HepG2 (cell line): ENCODE data around the gene HACD2. TPM values are rescaled to one million over a fixed set of nuclear protein-coding genes. Genes with fewer than 3 reads are reported as not detected.

ENCODE experiments used
- CHD2 ChIP-seq: IDR thresholded peaks from 2 replicates; pipeline ENCODE4 v1.6.1; 2011; ENCODE audit warnings: low read depth, low read length, improper control_type of control experiment
- ELK4 ChIP-seq: sonication (generic); formaldehyde crosslinking; IDR thresholded peaks from 2 replicates; pipeline ENCODE4 v1.9.0; 2021; ENCODE audit warnings: missing genetic modification reagents, borderline replicate concordance
- FOXJ3 ChIP-seq: sonication (generic); formaldehyde crosslinking; IDR thresholded peaks from 2 replicates; pipeline ENCODE4 v1.4.0; 2020; ENCODE audit warnings: missing genetic modification reagents, mild to moderate bottlenecking, borderline replicate concordance
- FOXM1 ChIP-seq: sonication (generic); formaldehyde crosslinking; IDR thresholded peaks from 2 replicates; pipeline ENCODE4 v1.5.0; 2020; ENCODE audit warnings: missing genetic modification reagents
- HMG20B ChIP-seq: conservative IDR thresholded peaks from 2 replicates; pipeline ENCODE4 v1.6.1; 2016; ENCODE audit warnings: missing genetic modification reagents, missing compliant biosample characterization
- HOXA5 ChIP-seq: sonication (generic); formaldehyde crosslinking; IDR thresholded peaks from 2 replicates; pipeline ENCODE4 v1.4.0; 2020; ENCODE audit warnings: missing genetic modification reagents
- MAF1 ChIP-seq: sonication (generic); formaldehyde crosslinking; IDR thresholded peaks from 2 replicates; pipeline ENCODE4 v1.5.0; 2020; ENCODE audit warnings: missing genetic modification reagents, borderline replicate concordance
- SP1 ChIP-seq, 2 experiments: fragments of 450-650 bp in 1 of 2; sonication (generic) in 1 of 2; formaldehyde crosslinking in 1 of 2; IDR thresholded peaks; 2 replicates each; pipeline versions ENCODE4 v1.4.0 to v1.6.1; 2016 to 2020; ENCODE audit warnings: missing genetic modification reagents in 1 of 2
- ZHX2 ChIP-seq, 2 experiments: sonication (generic) in 1 of 2; formaldehyde crosslinking in 1 of 2; IDR thresholded peaks; 2 replicates each; pipeline versions ENCODE4 v1.6.1 to v1.9.0; 2014 to 2022; ENCODE audit warnings: antibody characterized with exemption in 1 of 2, borderline replicate concordance in 1 of 2, inconsistent platforms in 1 of 2, low read depth in 1 of 2, missing genetic modification reagents in 1 of 2
- ZNF142 ChIP-seq: sonication (generic); formaldehyde crosslinking; IDR thresholded peaks from 2 replicates; pipeline ENCODE4 v1.4.0; 2020; ENCODE audit warnings: missing genetic modification reagents
- ZNF770 ChIP-seq: sonication (generic); formaldehyde crosslinking; IDR thresholded peaks from 2 replicates; pipeline ENCODE4 v1.5.0; 2020; ENCODE audit warnings: mild to moderate bottlenecking, missing genetic modification reagents
- polyA plus RNA-seq, 8 experiments: library from polyadenylated mRNA; depleted of rRNA in 3 of 8; stranded (reverse) in 7 of 8; unstranded in 1 of 8; fragments of >200 nt; fragmentation: Illumina TruSeq in 4 of 8; extraction: Trizol in 4 of 8; gene quantifications; 2 replicates each; pipeline versions ENCODE4 v1.2.1 to v1.2.3, GENCODE V29; 2011 to 2016; ENCODE audit warnings: low read depth in 4 of 8, missing spikeins in 1 of 8, mixed read lengths in 1 of 8; ENCODE audit not compliant: insufficient read depth in 1 of 8
- total RNA-seq, 5 experiments: library from RNA; depleted of rRNA; stranded (reverse); fragments of >200 nt; fragmentation: Illumina TruSeq; extraction: Trizol; gene quantifications; 2 replicates each; pipeline ENCODE4 v1.2.3, GENCODE V29; 2016; ENCODE audit warnings: low read depth in 1 of 5

HACD2 gene
- total and polyA plus RNA-seq, 2 of the 13 experiments (the other 11 are each of a cell fraction or from before 2014, with no cell fraction given), result 47.0 to 50.4 TPM

GRCh38 chr3:123584988-123585937, at the start of gene HACD2 (continued):
- TF ChIP-seq ZNF142, result no peak
- TF ChIP-seq MAF1 (CRISPR knock-in tag), result peak; percentile 14; the same call in 1 of the 2 replicates
- peak; percentile 40; the same call in 1 of the 2 replicates for TF ChIP-seq CHD2
- no peak for TF ChIP-seq FOXM1
- TF ChIP-seq HMG20B (CRISPR knock-in tag), result no peak
- peak; percentile 40; the same call in 1 of the 2 replicates for TF ChIP-seq ZNF770
- peak; percentile 98 for TF ChIP-seq ZHX2 (IDR thresholded peaks at IDR 0.05; ENCODE audit: low read depth)
- TF ChIP-seq ZHX2 (CRISPR knock-in tag; IDR thresholded peaks at IDR 0.05; ENCODE audit: borderline replicate concordance), result no peak
- TF ChIP-seq SP1 (IDR thresholded peaks at IDR 0.05), result no peak
- peak; percentile 73 for TF ChIP-seq SP1 (CRISPR knock-in tag; IDR thresholded peaks at IDR 0.05)
- no peak for TF ChIP-seq ELK4 (CRISPR knock-in tag)
- TF ChIP-seq HOXA5 (CRISPR knock-in tag), result peak; percentile 39; the same call in 1 of the 2 replicates
- TF ChIP-seq FOXJ3, result peak; percentile 44; the same call in 1 of the 2 replicates
